HG03175 (cell line): ENCODE measurements around the gene APBB2.
A peak's percentile ranks its signal among the peaks of the same experiment; 100 is the strongest.

Experiments used
- ATAC-seq: cut with Tn5 transposase; IDR thresholded peaks from one replicate; pipeline ENCODE4 v1.9.1; 2021; ENCODE audit warnings: mild to moderate bottlenecking, moderate library complexity; ENCODE audit not compliant: unreplicated experiment

APBB2 gene

GRCh38 chr4:40789771-40790170, 424.6 kb downstream of the APBB2 start:
- ATAC-seq, result no peak

GRCh38 chr4:40789031-40789430, 425.3 kb downstream of the APBB2 start:
- ATAC-seq, result no peak

- ATAC-seq, result no peak
These were observed 426.0 kb downstream of the APBB2 start for GRCh38 chr4:40788331-40788730.

- ATAC-seq, result no peak
These were observed 428.6 kb downstream of the APBB2 start for GRCh38 chr4:40785727-40786126.

GRCh38 chr4:40782876-40783275, 431.5 kb downstream of the APBB2 start:
- no peak for ATAC-seq

GRCh38 chr4:40778090-40778489, 436.3 kb downstream of the APBB2 start:
- ATAC-seq, result no peak

- no peak for ATAC-seq
These were observed 445.1 kb downstream of the APBB2 start for GRCh38 chr4:40769266-40769665.

DNA sequence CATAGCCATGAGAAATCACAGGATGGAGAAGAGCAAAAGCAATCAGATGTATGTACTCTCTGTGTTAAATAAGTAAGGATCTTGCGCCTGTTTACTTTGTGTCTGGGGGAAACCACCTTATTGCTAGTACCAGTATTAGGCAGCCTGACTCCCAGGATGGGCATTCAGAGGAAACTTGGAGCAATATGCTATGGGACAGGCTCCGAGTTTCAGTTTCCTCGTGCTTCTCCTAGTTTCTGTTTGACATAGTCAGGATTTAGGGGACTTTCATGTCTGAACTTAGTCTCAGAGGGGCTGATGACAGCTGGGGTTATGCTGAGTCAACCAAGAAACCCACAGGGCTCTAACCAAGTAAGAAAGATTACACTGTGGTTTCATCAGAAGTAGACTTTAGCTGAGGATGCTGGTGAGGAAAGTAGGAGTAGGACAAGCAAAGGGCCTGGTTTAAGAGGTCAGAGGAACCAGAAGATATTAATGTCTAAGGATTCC, 451.1 kb downstream of the APBB2 start:
- peak; percentile 100 for ATAC-seq
